GM04504 (cell line): ENCODE measurements around the gene TRAF3.
"Not testable (repeated sequence)": the region's sequence is repeated elsewhere in the genome, so short reads cannot be mapped to it uniquely, and the experiment has no call there.

ENCODE experiments used
- DNase-seq: peaks from one replicate; pipeline ENCODE4 v3.0.0-alpha.2; 2012; ENCODE audit warnings: low read depth

TRAF3 gene

GRCh38 chr14:102829016-102829548 is 51.8 kb downstream of the TRAF3 start:
- DNase-seq = no peak

GRCh38 chr14:102830474-102831045 is 53.3 kb downstream of the TRAF3 start:
- DNase-seq = no peak

- DNase-seq = no peak
These were observed 54.0 kb downstream of the TRAF3 start for GRCh38 chr14:102831163-102831804.

- DNase-seq = no peak
These were observed 56.1 kb downstream of the TRAF3 start for GRCh38 chr14:102833341-102833740.

GRCh38 chr14:102833991-102834390 is 56.7 kb downstream of the TRAF3 start:
- no peak for DNase-seq

- DNase-seq = no peak
These were observed 58.7 kb downstream of the TRAF3 start for GRCh38 chr14:102835959-102836358.

- not testable (repeated sequence) for DNase-seq
These were observed 59.9 kb downstream of the TRAF3 start for GRCh38 chr14:102837120-102837519.

GRCh38 chr14:102838501-102838900 is 61.3 kb downstream of the TRAF3 start:
- DNase-seq = no peak

GRCh38 chr14:102840115-102840514 is 62.9 kb downstream of the TRAF3 start:
- no peak for DNase-seq

GRCh38 chr14:102840771-102841528 is 63.7 kb downstream of the TRAF3 start:
- no peak for DNase-seq

- DNase-seq = peak; percentile 36
These were observed 71.7 kb downstream of the TRAF3 start for GRCh38 chr14:102848830-102849525.

- DNase-seq = peak; percentile 3
These were observed 72.5 kb downstream of the TRAF3 start for GRCh38 chr14:102849526-102850379.

GRCh38 chr14:102853648-102854047 is 76.4 kb downstream of the TRAF3 start:
- no peak for DNase-seq

- no peak for DNase-seq
These were observed 76.9 kb downstream of the TRAF3 start for GRCh38 chr14:102854091-102854703.

- DNase-seq = no peak
These were observed 78.9 kb downstream of the TRAF3 start for GRCh38 chr14:102856179-102856578.

GRCh38 chr14:102857444-102857843 is 80.2 kb downstream of the TRAF3 start:
- DNase-seq = no peak

- DNase-seq = no peak
These were observed 82.7 kb downstream of the TRAF3 start for GRCh38 chr14:102859911-102860310.

GRCh38 chr14:102862154-102862773 is 85.0 kb downstream of the TRAF3 start:
- DNase-seq = no peak

GRCh38 chr14:102863381-102863780 is 86.1 kb downstream of the TRAF3 start:
- DNase-seq = no peak

GRCh38 chr14:102865916-102866315 is 88.7 kb downstream of the TRAF3 start:
- not testable (repeated sequence) for DNase-seq
